ENCODE results near the gene MMP24.

The MMP24 gene

DNA sequence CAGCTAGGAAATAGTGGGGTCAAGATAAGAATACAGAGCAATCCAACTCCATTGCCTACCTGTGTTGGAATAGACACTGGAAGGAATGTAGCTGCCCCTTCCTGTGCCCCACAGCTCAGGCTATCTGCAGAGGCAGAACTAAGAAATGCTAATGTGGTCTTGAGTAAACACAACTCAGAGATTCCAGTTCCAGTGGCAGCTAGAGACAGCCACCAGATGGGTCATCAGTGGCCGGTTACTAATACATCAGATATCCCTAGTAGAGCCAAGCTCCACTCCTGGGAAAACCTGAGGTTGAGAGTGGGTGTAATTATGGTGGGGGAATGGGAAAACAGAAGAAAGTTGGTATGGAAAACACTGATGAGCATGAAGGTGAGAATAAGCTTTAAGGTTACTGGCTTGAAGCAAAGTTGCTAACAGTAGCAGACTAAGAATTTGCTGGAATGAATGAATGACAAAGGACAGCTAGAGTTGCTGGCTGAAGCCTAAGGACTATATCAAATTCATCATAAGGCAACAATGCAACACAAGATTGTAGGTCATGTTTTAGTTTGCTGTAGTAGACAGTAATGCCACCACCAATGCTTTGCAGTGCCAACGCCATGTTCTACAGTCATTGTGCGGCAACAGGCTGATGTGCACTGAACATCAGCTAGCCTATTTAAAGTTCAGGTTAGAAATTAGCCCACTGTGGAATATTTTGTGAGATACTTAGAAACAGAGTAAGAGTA lies 94.1 kb downstream of the MMP24 start:
- TF ChIP-seq, protein P1, sequence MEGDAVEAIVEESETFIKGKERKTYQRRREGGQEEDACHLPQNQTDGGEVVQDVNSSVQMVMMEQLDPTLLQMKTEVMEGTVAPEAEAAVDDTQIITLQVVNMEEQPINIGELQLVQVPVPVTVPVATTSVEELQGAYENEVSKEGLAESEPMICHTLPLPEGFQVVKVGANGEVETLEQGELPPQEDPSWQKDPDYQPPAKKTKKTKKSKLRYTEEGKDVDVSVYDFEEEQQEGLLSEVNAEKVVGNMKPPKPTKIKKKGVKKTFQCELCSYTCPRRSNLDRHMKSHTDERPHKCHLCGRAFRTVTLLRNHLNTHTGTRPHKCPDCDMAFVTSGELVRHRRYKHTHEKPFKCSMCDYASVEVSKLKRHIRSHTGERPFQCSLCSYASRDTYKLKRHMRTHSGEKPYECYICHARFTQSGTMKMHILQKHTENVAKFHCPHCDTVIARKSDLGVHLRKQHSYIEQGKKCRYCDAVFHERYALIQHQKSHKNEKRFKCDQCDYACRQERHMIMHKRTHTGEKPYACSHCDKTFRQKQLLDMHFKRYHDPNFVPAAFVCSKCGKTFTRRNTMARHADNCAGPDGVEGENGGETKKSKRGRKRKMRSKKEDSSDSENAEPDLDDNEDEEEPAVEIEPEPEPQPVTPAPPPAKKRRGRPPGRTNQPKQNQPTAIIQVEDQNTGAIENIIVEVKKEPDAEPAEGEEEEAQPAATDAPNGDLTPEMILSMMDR (IDR thresholded peaks at IDR 0.05; ENCODE audit: low read depth, low read length) = no peak
- no peaks in the 10 kb centered on the region for H3K9me3 ChIP-seq
- DNase-seq = no peak
- H3K27me3 ChIP-seq = no peaks in the 10 kb centered on the region
- H3K4me1 ChIP-seq = no peaks in the 10 kb centered on the region
- H3K36me3 ChIP-seq = no peaks in the 10 kb centered on the region
- H3K4me3 ChIP-seq (ENCODE audit: low read depth, low read length) = no peak overlapping the region

DNA sequence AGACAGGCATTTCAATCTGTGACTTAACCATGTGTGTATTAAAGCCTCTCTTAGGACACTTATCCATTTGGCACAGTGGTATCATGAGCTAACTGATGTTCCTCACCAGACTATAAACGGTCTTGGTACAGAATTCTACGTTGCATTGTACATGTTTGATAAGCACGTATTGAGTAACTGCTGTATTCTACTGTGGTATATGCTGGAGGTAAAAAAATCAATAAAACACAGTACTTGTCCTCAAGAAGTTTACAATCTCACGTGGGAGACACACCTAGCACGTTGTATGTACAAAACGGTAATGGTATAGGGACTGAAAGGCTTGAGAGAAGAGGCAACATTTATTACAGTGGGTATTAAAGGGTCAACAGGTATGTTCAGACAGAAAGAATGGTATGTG lies 98.9 kb downstream of the MMP24 start:
- Histone ChIP-seq H3K27me3 (no peaks in the 10 kb centered on the region), H3K36me3 (no peaks in the 10 kb centered on the region), H3K4me3 (ENCODE audit: low read depth, low read length) (no peak overlapping the region), H3K9me3 (no peaks in the 10 kb centered on the region), H3K4me1 (no peaks in the 10 kb centered on the region)
- no peak for DNase-seq
- TF ChIP-seq, protein P1 (IDR thresholded peaks at IDR 0.05; ENCODE audit: low read depth, low read length) = no peak

- TF ChIP-seq, protein P1 (IDR thresholded peaks at IDR 0.05; ENCODE audit: low read depth, low read length) = no peak
- DNase-seq = no peak
- no peaks in the 10 kb centered on the region for H3K9me3 ChIP-seq
These were observed 99.7 kb downstream of the MMP24 start for GRCh38 chr20:35326021-35326739.

More at GRCh38 chr20:35326021-35326739, 99.7 kb downstream of the MMP24 start:
- no peaks in the 10 kb centered on the region for H3K36me3 ChIP-seq
- H3K4me1 ChIP-seq = no peaks in the 10 kb centered on the region
- H3K27me3 ChIP-seq = no peaks in the 10 kb centered on the region
- H3K4me3 ChIP-seq (ENCODE audit: low read depth, low read length) = no peak overlapping the region

Measured in BE2C (cell line).